HG03439 (cell line): ENCODE results near the gene SNRPD2.
A peak's percentile ranks its signal among the peaks of the same experiment; 100 is the strongest.

Experiments used
- ATAC-seq: cut with Tn5 transposase; IDR thresholded peaks from one replicate; pipeline ENCODE4 v1.9.1; 2021; ENCODE audit warnings: mild to moderate bottlenecking, moderate library complexity; ENCODE audit not compliant: unreplicated experiment

The SNRPD2 gene

DNA sequence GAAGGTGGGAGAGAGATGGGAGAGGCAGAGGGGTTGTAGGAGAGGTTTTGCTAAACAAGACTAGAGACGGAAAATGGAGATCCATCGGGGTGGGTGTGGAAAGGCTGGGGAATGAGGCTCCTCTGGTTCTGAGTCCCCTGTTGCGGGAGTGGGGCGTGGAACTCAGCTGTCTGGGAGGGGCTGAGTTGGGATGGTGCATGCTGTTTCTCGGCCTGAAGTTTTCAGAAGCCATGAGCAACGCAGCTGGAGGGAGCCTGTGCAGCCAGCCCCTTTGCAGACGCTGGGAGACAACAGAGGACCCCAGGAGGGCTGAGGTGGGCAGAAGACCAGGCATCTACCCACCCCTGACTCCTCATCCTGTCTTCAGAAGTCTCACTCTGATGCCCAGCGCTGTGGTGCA lies 31.1 kb downstream of the SNRPD2 start:
- no peak for ATAC-seq

DNA sequence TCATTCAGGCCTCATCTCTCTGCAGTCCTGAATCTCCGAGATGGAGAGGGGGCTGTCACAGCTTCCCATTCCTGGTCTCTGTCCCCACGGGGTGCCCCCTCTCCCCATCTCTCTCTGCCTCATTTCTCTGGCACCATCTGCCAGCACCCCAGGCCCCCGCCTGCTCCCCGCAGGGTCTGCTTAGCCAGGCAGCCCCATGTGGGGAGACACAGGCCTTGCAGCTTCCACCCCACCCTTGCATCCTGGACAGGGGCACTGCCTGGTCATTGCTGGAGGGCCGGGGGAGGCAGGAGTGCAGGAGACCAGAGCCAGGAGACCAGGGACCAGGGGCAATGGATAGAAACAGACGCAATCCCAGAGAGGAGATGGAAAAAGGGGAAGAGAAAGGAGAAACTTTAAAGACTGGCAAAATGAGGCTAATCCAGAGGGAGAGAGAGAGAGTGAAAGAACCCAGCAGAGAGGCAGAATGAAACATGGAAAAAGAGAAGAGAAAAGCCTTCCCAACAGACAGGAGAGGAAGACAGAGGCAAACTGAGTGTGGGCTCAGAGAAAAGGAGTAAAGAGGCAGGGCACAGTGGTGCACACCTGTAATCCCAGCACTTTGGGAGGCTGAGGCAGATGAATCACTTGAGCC lies 32.5 kb downstream of the SNRPD2 start:
- no peak for ATAC-seq

GRCh38 chr19:45657520-45658167 lies 34.1 kb downstream of the SNRPD2 start:
- ATAC-seq = no peak

DNA sequence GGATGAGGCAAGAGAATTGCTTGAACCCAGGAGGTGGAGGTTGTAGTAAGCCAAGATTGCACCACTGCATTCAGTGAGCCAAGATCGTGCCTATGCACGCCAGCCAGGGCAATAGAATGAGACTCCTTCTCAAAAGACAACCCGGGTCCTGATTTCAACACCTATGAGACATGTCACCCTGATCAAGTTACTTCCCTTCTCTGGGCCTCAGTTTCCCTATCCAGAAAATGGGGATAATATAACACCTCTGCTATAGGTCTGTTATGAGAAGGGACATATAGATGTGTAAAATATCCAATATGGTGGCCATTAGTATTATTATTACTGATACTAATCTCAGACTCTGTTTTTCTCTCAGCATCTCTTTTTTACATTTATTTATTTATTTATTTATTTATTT lies 36.7 kb downstream of the SNRPD2 start:
- no peak for ATAC-seq

DNA sequence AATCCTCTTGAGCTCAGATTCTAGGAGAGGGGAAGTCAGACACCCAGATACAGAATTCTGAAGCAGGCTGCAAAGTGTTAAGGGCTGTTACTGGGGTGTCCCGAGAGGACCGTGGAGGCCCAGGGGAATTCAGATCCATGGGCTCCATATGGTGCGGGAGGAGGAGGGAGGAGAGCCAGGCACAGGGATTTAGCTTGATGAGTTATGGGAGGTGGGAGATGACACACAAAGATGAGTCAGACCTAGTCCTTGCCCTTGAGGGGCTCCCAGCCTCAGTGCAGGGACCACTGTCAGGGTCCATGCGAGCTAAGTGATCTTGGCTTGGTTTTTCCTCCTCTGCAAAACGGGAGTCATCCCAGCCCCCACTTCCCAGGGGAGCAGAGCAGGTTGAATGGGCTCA lies 38.1 kb downstream of the SNRPD2 start:
- ATAC-seq = no peak

DNA sequence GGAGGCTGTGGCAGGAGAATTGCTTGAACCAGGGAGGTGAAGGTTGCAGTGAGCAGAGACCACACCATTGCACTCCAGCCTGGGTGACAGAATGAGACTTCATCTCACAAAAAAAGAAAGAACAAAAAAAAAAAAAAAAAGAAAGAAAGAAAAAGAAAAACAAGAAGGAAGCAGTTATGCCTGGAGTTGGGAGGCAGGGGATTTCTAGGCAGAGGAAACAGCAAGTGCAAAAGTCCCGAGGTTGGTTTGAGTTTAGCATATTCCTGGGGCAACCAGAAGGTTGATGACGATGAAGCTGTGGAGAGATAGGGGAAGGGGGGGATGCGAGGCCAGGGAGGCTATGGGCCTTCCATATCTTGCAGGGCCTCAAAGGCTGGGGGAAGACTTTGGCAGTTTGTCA lies 41.0 kb downstream of the SNRPD2 start:
- ATAC-seq = no peak

DNA sequence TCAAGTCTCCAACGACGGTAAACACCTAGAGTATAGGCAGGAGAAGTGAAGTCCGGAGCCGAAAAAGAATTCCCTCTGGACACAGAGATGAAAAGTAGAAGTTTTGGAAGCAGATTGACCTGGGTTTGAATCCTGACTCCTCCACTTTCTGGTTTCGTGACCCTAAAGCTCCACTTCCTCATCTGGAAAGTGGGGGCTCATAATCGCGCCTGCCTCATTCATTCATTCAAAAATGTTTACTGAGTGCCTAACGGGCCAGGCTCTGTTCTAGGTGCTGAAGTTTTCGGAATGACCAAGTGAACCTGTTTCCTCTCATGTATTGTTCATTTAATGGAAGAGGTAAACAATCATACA lies 45.4 kb downstream of the SNRPD2 start:
- ATAC-seq = no peak

- peak; percentile 26 for ATAC-seq
Observed at GRCh38 chr19:45645631-45646344, 46.0 kb downstream of the SNRPD2 start.

GRCh38 chr19:45645068-45645630 lies 46.6 kb downstream of the SNRPD2 start:
- no peak for ATAC-seq

GRCh38 chr19:45643927-45644771 lies 47.6 kb downstream of the SNRPD2 start:
- ATAC-seq = no peak

DNA sequence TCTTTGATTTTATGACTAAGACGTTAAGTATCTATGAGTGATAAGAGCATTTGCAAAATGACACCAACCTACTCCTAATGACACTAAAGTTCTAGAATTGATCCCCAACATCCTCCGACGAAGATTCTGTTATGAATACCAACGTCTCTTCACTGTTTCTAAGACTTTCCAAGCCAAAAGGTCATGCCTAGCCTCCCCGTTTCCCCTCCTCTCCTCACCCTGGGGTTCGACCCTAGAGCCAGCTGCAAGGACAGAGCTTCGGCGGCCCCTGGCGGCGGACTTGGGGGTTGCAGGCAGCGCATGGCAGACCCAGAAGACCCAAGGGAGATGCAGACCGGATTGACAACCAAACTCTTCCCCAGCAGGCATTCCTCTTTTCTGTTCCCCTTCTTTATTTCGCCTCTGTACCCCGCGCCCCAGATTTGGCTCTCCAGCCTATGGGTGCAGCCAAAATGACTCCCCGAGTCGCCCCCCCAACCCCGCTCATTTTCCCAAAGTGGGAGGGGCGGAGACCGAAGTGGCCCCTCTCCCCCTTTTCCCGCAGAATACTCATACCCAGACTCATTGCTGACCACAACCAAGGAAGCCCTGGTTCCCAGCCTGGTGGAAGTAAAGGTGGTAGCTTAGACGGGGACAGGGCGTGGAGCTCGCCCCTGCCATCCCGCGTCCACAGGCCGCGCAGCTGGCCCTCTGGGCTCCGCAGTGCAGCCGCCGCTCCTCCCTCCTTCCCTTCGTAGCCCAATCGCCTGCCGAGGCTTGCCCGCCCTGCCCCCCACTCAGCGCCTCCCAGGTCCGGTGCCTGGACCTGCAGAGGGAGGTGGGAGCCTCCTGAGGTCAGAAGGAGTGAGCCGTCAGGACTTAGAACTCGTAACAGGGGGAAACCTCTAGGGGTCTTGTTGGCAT lies 48.5 kb downstream of the SNRPD2 start:
- peak; percentile 31 for ATAC-seq

GRCh38 chr19:45641274-45642105 lies 50.3 kb downstream of the SNRPD2 start:
- ATAC-seq = peak; percentile 38

DNA sequence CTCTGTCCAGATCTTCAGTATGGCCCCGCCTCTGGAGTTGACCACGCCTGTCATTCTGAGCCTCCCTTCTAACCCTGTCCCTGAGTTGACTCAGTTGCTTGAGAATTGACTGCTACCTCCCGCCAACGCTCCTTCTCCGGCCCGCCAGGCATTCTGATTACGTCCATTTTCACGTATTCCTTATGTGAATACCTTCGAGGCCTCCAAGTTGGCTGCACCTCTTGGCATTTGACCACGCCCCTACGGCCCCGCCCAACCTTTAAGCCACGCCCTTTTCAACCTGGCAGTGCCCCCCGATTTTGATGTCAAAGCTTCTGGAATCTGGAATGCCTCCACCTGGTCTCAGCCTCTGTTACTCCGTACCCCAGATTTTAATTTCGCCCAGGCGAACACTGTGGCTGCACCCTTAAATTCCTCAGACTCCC lies 50.9 kb downstream of the SNRPD2 start:
- no peak for ATAC-seq

GRCh38 chr19:45638930-45639729 lies 52.6 kb downstream of the SNRPD2 start, which contains the start of gene EML2:
Gene EML2 (minus strand): TSS chr19:45639397. CDS start chr19:45639376, 21 bp downstream.
- no peak for ATAC-seq

GRCh38 chr19:45637890-45638667 lies 53.7 kb downstream of the SNRPD2 start:
- ATAC-seq = no peak
